Psoas muscle (tissue), 8 donors: Measurements from ENCODE around the gene ATP2A3. TPM values are rescaled to one million over a fixed set of nuclear protein-coding genes. Genes with fewer than 3 reads are reported as not detected.

ENCODE experiments used
- ATAC-seq, 4 donors: fragments of 200-7000 bp; cut with Tn5 transposase; one replicate each; pipeline ENCODE4 v1.9.1; 2020; ENCODE audit warnings: moderate library complexity in 3 of 4, mild to moderate bottlenecking in 2 of 4
- DNase-seq, 2 donors: peaks; one replicate each; pipeline ENCODE4 v3.0.0-alpha.2; 2020
- H3K27ac ChIP-seq: fragments of 200-600 bp; one replicate; pipeline ENCODE4 v1.8.0; 2022
- H3K27me3 ChIP-seq, 3 donors: fragments of 200-600 bp in 1 of 3; one replicate each; pipeline versions ENCODE4 v1.6.1 to v1.8.0; 2013 to 2022; ENCODE audit warnings: low read length in 2 of 3, mild to moderate bottlenecking in 2 of 3, moderate library complexity in 1 of 3; ENCODE audit not compliant: insufficient read depth in 3 of 3
- H3K36me3 ChIP-seq, 2 donors: fragments of 200-600 bp in 1 of 2; one replicate each; pipeline versions ENCODE4 v1.6.1 to v1.8.0; 2013 to 2022; ENCODE audit warnings: low read depth in 1 of 2, mild to moderate bottlenecking in 1 of 2, moderate library complexity in 1 of 2; ENCODE audit not compliant: insufficient read depth in 1 of 2
- H3K4me1 ChIP-seq: fragments of 200-600 bp; one replicate; pipeline ENCODE4 v1.8.0; 2022
- H3K4me3 ChIP-seq: fragments of 200-600 bp; one replicate; pipeline ENCODE4 v1.8.0; 2022; ENCODE audit warnings: mild to moderate bottlenecking
- H3K9me3 ChIP-seq: fragments of 200-600 bp; one replicate; pipeline ENCODE4 v1.8.0; 2022
- CTCF ChIP-seq: fragments of 200-600 bp; IDR thresholded peaks from one replicate; pipeline ENCODE4 v1.8.0; 2022; ENCODE audit warnings: antibody characterized with exemption
- WGBS, 3 donors: extraction: QIAGEN DNeasy Blood & Tissue Kit; methylation state at CpG; one replicate each; pipeline versions ENCODE4 v1.1.6 to v1.1.7; 2013; 5-methylcytosine and 5-hydroxymethylcytosine counted together
- intact Hi-C, 2 donors: fragments of 100-400 bp; cut with DNase I; formaldehyde crosslinking; loops; one replicate each; pipeline versions ENCODE4 v1.11.0 to v1.14.2; 2022
- polyA plus RNA-seq, 3 donors: library from polyadenylated mRNA; stranded (reverse); fragments of 200-250 nt; gene quantifications; one replicate each; pipeline ENCODE4 v1.2.3, GENCODE V29; 2013
- total RNA-seq, 4 donors: library from RNA; stranded (reverse); fragmentation: NEBNext Ultra II Directional in 2 of 4; extraction: Animal tissue kit (Norgen Biotek cat#: 25700) in 2 of 4; gene quantifications; one replicate each; pipeline versions ENCODE4 v1.2.1 to v1.2.4, GENCODE V29; 2021 to 2023
- donor health status: healthy with polysubstance abuse.
- donor health status: DM: no; HTN: no; CAD: no; lungs with moderate emphysema.
- donor health status: Bipolar disorder and iron deficiency.
- donor health status: healthy.
- donor health status: DM: yes; HTN: yes; CAD: no.
- donor health status: DM: no; HTN: no; CAD: no.
- donor health status: DM: no; HTN: no; CAD: no.
- donor health status: DM: yes; HTN: yes; CAD: no.

The ATP2A3 gene
- total and polyA plus RNA-seq, 7 donors: 1.2 to 3.8 (median 3.0) TPM

DNA sequence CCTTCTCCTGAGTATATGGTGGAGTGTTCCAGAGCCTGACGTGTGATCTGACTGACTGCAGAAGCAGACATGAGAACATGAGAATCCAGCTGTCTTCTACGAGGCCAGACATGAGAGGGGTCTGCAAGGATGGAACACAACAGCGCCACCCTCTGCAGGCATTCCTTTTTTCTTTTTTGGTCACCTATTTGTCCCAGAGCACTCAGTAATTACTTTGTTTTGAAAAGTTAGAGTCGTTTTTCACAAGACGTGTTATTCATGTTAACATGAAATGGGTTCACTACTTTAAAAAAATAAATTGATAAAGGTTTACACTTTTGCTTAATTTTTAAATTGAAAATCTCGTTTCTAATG, 43.8 kb upstream of the ATP2A3 start:
- no peak overlapping the region for H3K4me3 ChIP-seq
- H3K4me1 ChIP-seq: no peaks in the 10 kb centered on the region
- 68 to 77% (median 75%) methylated on average over 6 of the region's 6 CpGs for WGBS, 3 donors
- no peak for TF ChIP-seq CTCF
- H3K27me3 ChIP-seq: no peaks in the 10 kb centered on the region
- intact Hi-C loops: loop anchor here in 1 of 2 donors (5.0 to 10.0 kb wide), 2 partner anchors 96 to 273 kb away; no protein-coding TSS in a partner anchor
- H3K36me3 ChIP-seq: peaks cover 5 to 78% of the 10 kb centered on the region in 2 donors
- DNase-seq: no peak
- H3K27ac ChIP-seq: no peak overlapping the region
- no peaks in the 10 kb centered on the region for H3K9me3 ChIP-seq
- no peak for ATAC-seq

- 89 to 94% (median 93%) methylated on average over 27 of the region's 27 CpGs for WGBS, 3 donors
- H3K36me3 ChIP-seq: peaks cover 5 to 72% of the 10 kb centered on the region in 2 donors
- H3K9me3 ChIP-seq: no peaks in the 10 kb centered on the region
- intact Hi-C loops: loop anchor here in 1 of 2 donors (5.0 to 10.0 kb wide), 2 partner anchors 95 to 273 kb away; no protein-coding TSS in a partner anchor
- H3K4me3 ChIP-seq: no peak overlapping the region
- H3K27ac ChIP-seq: no peak overlapping the region
- no peaks in the 10 kb centered on the region for H3K4me1 ChIP-seq
- no peaks in the 10 kb centered on the region for H3K27me3 ChIP-seq
- ATAC-seq (no peak), DNase-seq (no peak)
- no peak for TF ChIP-seq CTCF
Observed at GRCh38 chr17:4007346-4008081, 43.3 kb upstream of the ATP2A3 start.

GRCh38 chr17:4006745-4007211, 42.5 kb upstream of the ATP2A3 start:
- intact Hi-C loops: loop anchor here (1.0 to 10.0 kb wide), 3 partner anchors 94 to 272 kb away; no protein-coding TSS in a partner anchor
- H3K36me3 ChIP-seq: peaks cover 5 to 65% of the 10 kb centered on the region in 2 donors
- WGBS, 3 donors: 87 to 91% (median 90%) methylated on average over 8 of the region's 8 CpGs
- H3K4me1 ChIP-seq: peaks cover 4% of the 10 kb centered on the region
- no peak overlapping the region for H3K27ac ChIP-seq
- H3K4me3 ChIP-seq: no peak overlapping the region
- H3K27me3 ChIP-seq: no peaks in the 10 kb centered on the region
- ATAC-seq (no peak), DNase-seq (no peak)
- no peak for TF ChIP-seq CTCF
- no peaks in the 10 kb centered on the region for H3K9me3 ChIP-seq

DNA sequence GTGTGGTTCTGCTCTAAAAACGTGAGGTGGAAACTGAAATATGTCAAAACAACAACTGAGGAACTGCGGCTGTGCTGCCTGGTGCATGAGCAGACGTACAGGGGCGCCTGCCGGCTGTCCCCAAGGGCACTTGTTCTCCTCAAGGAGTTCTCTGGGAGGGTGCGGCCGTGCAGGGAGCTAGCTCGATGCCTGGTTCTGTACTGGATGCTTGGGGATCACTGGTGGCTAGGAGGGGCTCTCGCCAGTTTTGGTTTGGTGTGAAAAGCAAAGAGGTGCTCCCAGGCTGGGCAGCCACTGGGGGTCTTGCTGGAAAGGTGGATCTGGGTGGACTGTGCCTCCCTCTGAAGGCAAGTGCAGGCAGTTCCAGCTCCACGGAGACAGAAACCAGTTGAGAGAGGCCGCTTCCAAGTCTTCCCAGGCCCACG, 41.9 kb upstream of the ATP2A3 start:
- WGBS, 3 donors: 75 to 86% (median 83%) methylated on average over 12 of the region's 12 CpGs

More for the DNA sequence above, 41.9 kb upstream of the ATP2A3 start:
- no peak overlapping the region for H3K27ac ChIP-seq
- peaks cover 5 to 59% of the 10 kb centered on the region in 2 donors for H3K36me3 ChIP-seq
- H3K27me3 ChIP-seq: no peaks in the 10 kb centered on the region
- ATAC-seq (no peak), DNase-seq (no peak)
- H3K4me1 ChIP-seq: peaks cover 5% of the 10 kb centered on the region
- no peak overlapping the region for H3K4me3 ChIP-seq
- TF ChIP-seq CTCF: no peak
- intact Hi-C loops: loop anchor here (1.0 to 10.0 kb wide), 3 partner anchors 94 to 271 kb away; no protein-coding TSS in a partner anchor
- no peaks in the 10 kb centered on the region for H3K9me3 ChIP-seq
